ENCODE data around the gene BRSK1. TPM values are rescaled to one million over a fixed set of nuclear protein-coding genes. Genes with fewer than 3 reads are reported as not detected.

BRSK1 gene
- total RNA-seq, 1 donor from 2014 or later, result 0.52 TPM

GRCh38 chr19:55285229-55285890, 1.6 kb downstream of the BRSK1 start:
- no peak overlapping the region for H3K4me3 ChIP-seq (ENCODE audit: low read length in 3 of 3)
- peak overlapping the region in 1 of 3 donors; percentile 33 for H3K9ac ChIP-seq (ENCODE audit: low read depth in 1 of 3, low read length in 3 of 3)
- H3K36me3 ChIP-seq (ENCODE audit: control insufficient read depth in 3 of 3, insufficient read depth in 3 of 3, low read length in 3 of 3), result no peaks in the 10 kb centered on the region
- H3K27ac ChIP-seq (ENCODE audit: low read depth, low read length), result no peak overlapping the region
- peaks cover 5 to 13% (median 7%) of the 10 kb centered on the region in 3 donors for H3K27me3 ChIP-seq (ENCODE audit: control insufficient read depth in 3 of 3, insufficient read depth in 3 of 3, low read length in 3 of 3)
- H3K4me1 ChIP-seq (ENCODE audit: control insufficient read depth in 3 of 3, insufficient read depth in 3 of 3, low read length in 3 of 3), result peaks cover 0 to 6% (median 5%) of the 10 kb centered on the region in 3 donors
- no peaks in the 10 kb centered on the region for H3K9me3 ChIP-seq (ENCODE audit: control insufficient read depth in 3 of 3, low read length in 3 of 3)

DNA sequence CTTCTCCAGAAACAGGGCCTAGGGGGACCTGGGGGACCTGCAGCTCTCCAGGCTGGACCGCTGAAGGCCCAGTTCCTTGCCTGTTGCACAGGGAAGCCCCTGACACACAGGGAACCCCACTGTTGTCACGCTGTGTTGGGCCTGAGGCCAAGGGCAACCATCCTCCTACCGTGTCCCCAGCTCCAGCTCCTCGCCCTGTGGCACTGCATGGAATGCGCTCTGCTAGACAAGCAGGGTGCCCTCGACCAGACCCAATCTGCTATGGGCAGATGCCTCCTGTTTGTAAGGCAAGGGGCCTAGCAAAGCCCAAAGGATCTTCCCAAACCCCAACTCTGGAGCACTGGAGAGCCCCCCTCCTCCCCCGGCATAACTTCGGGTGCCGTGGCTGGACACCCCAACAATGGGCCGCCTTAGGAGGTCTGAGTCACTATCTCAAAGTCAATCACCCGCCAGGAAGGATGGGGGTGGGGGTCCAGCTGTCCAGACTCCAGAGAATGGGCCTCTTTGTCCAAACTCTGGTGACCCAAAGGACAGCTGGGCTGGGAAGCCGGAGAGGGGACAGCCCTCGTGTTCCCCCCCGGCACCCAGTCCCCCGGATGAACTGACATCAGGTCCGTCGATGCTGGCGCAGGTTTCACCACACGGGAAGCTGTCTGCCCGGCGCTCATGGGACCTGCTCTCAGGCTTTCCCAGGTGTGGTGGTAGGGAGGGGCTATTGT, 3.7 kb downstream of the BRSK1 start:
- Histone ChIP-seq H3K4me3 (ENCODE audit: low read length in 3 of 3) (no peak overlapping the region), H3K36me3 (ENCODE audit: control insufficient read depth in 3 of 3, insufficient read depth in 3 of 3, low read length in 3 of 3) (no peaks in the 10 kb centered on the region), H3K4me1 (ENCODE audit: control insufficient read depth in 3 of 3, insufficient read depth in 3 of 3, low read length in 3 of 3) (peaks cover 0 to 2% (median 0%) of the 10 kb centered on the region in 3 donors), H3K27me3 (ENCODE audit: control insufficient read depth in 3 of 3, insufficient read depth in 3 of 3, low read length in 3 of 3) (peaks cover 4 to 11% (median 5%) of the 10 kb centered on the region in 3 donors), H3K9me3 (ENCODE audit: control insufficient read depth in 3 of 3, low read length in 3 of 3) (no peaks in the 10 kb centered on the region), H3K9ac (ENCODE audit: low read depth in 1 of 3, low read length in 3 of 3) (no peak overlapping the region), H3K27ac (ENCODE audit: low read depth, low read length) (no peak overlapping the region)

- Histone ChIP-seq H3K4me1 (ENCODE audit: control insufficient read depth in 3 of 3, insufficient read depth in 3 of 3, low read length in 3 of 3) (no peaks in the 10 kb centered on the region), H3K9me3 (ENCODE audit: control insufficient read depth in 3 of 3, low read length in 3 of 3) (no peaks in the 10 kb centered on the region), H3K27me3 (ENCODE audit: control insufficient read depth in 3 of 3, insufficient read depth in 3 of 3, low read length in 3 of 3) (peaks cover 0 to 5% (median 0%) of the 10 kb centered on the region in 3 donors), H3K9ac (ENCODE audit: low read depth in 1 of 3, low read length in 3 of 3) (no peak overlapping the region), H3K36me3 (ENCODE audit: control insufficient read depth in 3 of 3, insufficient read depth in 3 of 3, low read length in 3 of 3) (no peaks in the 10 kb centered on the region), H3K27ac (ENCODE audit: low read depth, low read length) (no peak overlapping the region), H3K4me3 (ENCODE audit: low read length in 3 of 3) (no peak overlapping the region)
These were observed 5.5 kb downstream of the BRSK1 start for GRCh38 chr19:55289117-55289796.

GRCh38 chr19:55297267-55297666, 13.5 kb downstream of the BRSK1 start:
- Histone ChIP-seq H3K27ac (ENCODE audit: low read depth, low read length) (no peak overlapping the region), H3K36me3 (ENCODE audit: control insufficient read depth in 3 of 3, insufficient read depth in 3 of 3, low read length in 3 of 3) (no peaks in the 10 kb centered on the region), H3K9ac (ENCODE audit: low read depth in 1 of 3, low read length in 3 of 3) (no peak overlapping the region), H3K4me1 (ENCODE audit: control insufficient read depth in 3 of 3, insufficient read depth in 3 of 3, low read length in 3 of 3) (peaks cover 6 to 10% (median 9%) of the 10 kb centered on the region in 3 donors), H3K4me3 (ENCODE audit: low read length in 3 of 3) (no peak overlapping the region), H3K27me3 (ENCODE audit: control insufficient read depth in 3 of 3, insufficient read depth in 3 of 3, low read length in 3 of 3) (peaks cover 0 to 11% (median 3%) of the 10 kb centered on the region in 3 donors), H3K9me3 (ENCODE audit: control insufficient read depth in 3 of 3, low read length in 3 of 3) (no peaks in the 10 kb centered on the region)

- Histone ChIP-seq H3K4me1 (ENCODE audit: control insufficient read depth in 3 of 3, insufficient read depth in 3 of 3, low read length in 3 of 3) (peaks cover 6 to 10% (median 9%) of the 10 kb centered on the region in 3 donors), H3K27me3 (ENCODE audit: control insufficient read depth in 3 of 3, insufficient read depth in 3 of 3, low read length in 3 of 3) (peaks cover 0 to 11% (median 3%) of the 10 kb centered on the region in 3 donors), H3K9ac (ENCODE audit: low read depth in 1 of 3, low read length in 3 of 3) (no peak overlapping the region), H3K27ac (ENCODE audit: low read depth, low read length) (no peak overlapping the region), H3K4me3 (ENCODE audit: low read length in 3 of 3) (no peak overlapping the region), H3K36me3 (ENCODE audit: control insufficient read depth in 3 of 3, insufficient read depth in 3 of 3, low read length in 3 of 3) (no peaks in the 10 kb centered on the region), H3K9me3 (ENCODE audit: control insufficient read depth in 3 of 3, low read length in 3 of 3) (no peaks in the 10 kb centered on the region)
These were observed 16.2 kb downstream of the BRSK1 start for GRCh38 chr19:55299991-55300390.

DNA sequence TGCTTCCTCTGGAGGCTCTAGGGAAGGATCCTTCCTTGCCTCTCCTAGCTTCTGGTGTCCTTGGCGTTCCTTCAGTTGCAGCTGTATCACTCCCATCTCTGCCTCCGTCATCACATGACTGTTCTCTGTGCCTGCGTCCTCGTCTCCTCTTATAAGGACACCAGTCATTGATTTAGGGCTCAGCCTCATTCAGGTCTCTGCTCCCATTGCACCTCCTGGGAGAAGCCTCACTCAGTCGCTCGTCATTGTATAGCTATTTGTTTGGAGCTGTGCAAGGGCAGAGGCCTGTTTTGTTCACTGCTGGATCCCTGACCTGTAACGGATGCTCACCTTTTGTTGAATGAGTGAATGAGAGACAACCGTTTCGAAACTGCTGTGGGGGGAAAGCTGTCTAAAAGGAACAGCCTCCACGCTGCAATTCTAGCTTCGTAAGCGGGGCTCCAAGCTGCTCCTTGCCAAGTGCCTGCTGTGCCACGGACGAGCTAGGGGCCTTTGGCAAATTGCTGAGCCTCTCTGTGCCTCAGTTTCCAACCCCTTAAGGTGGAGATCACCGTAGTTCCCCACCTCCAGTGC, 17.2 kb downstream of the BRSK1 start:
- Histone ChIP-seq H3K9me3 (ENCODE audit: control insufficient read depth in 3 of 3, low read length in 3 of 3) (no peaks in the 10 kb centered on the region), H3K27ac (ENCODE audit: low read depth, low read length) (no peak overlapping the region), H3K27me3 (ENCODE audit: control insufficient read depth in 3 of 3, insufficient read depth in 3 of 3, low read length in 3 of 3) (peaks cover 0 to 11% (median 3%) of the 10 kb centered on the region in 3 donors), H3K9ac (ENCODE audit: low read depth in 1 of 3, low read length in 3 of 3) (peak overlapping the region in 2 of 3 donors; percentile 72 to 81), H3K4me3 (ENCODE audit: low read length in 3 of 3) (peak overlapping the region in 2 of 3 donors; percentile 59 to 74), H3K4me1 (ENCODE audit: control insufficient read depth in 3 of 3, insufficient read depth in 3 of 3, low read length in 3 of 3) (peaks cover 6 to 10% (median 9%) of the 10 kb centered on the region in 3 donors), H3K36me3 (ENCODE audit: control insufficient read depth in 3 of 3, insufficient read depth in 3 of 3, low read length in 3 of 3) (peaks cover 0 to under 1% (median 0%) of the 10 kb centered on the region in 3 donors)

- peaks cover 6 to 10% (median 9%) of the 10 kb centered on the region in 3 donors for H3K4me1 ChIP-seq (ENCODE audit: control insufficient read depth in 3 of 3, insufficient read depth in 3 of 3, low read length in 3 of 3)
- H3K27ac ChIP-seq (ENCODE audit: low read depth, low read length), result no peak overlapping the region
- peaks cover 0 to 11% (median 3%) of the 10 kb centered on the region in 3 donors for H3K27me3 ChIP-seq (ENCODE audit: control insufficient read depth in 3 of 3, insufficient read depth in 3 of 3, low read length in 3 of 3)
- H3K9ac ChIP-seq (ENCODE audit: low read depth in 1 of 3, low read length in 3 of 3), result peak overlapping the region; percentile 65 to 81 (median 72)
- peak overlapping the region; percentile 59 to 74 (median 64) for H3K4me3 ChIP-seq (ENCODE audit: low read length in 3 of 3)
- peaks cover 0 to 2% (median 0%) of the 10 kb centered on the region in 3 donors for H3K36me3 ChIP-seq (ENCODE audit: control insufficient read depth in 3 of 3, insufficient read depth in 3 of 3, low read length in 3 of 3)
- H3K9me3 ChIP-seq (ENCODE audit: control insufficient read depth in 3 of 3, low read length in 3 of 3), result no peaks in the 10 kb centered on the region
These were observed 17.9 kb downstream of the BRSK1 start for GRCh38 chr19:55301459-55302317.

DNA sequence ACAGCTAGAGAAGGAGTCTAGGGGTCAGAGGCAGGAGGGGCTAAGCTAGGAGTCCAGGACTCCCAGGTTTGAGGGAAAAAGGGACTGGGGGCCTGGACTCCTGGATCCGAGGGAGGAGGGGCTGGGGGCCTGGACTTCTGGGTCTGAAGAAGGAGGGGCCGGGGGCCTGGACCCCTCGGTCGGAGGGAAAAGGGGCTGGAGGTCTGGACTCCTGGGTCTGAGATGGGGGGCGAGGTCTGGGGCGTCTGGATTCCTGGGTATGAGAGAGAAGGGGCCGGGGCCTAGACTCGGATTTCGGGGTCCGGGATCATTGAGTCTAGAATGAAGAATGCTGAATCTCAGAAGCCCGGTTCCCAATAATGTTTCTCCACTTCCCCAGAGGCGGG, 18.5 kb downstream of the BRSK1 start:
- H3K27ac ChIP-seq (ENCODE audit: low read depth, low read length), result no peak overlapping the region
- H3K9me3 ChIP-seq (ENCODE audit: control insufficient read depth in 3 of 3, low read length in 3 of 3), result no peaks in the 10 kb centered on the region
- peaks cover 0 to 4% (median 0%) of the 10 kb centered on the region in 3 donors for H3K36me3 ChIP-seq (ENCODE audit: control insufficient read depth in 3 of 3, insufficient read depth in 3 of 3, low read length in 3 of 3)
- peaks cover 0 to 9% (median 2%) of the 10 kb centered on the region in 3 donors for H3K27me3 ChIP-seq (ENCODE audit: control insufficient read depth in 3 of 3, insufficient read depth in 3 of 3, low read length in 3 of 3)
- peak overlapping the region in 2 of 3 donors; percentile 59 to 64 for H3K4me3 ChIP-seq (ENCODE audit: low read length in 3 of 3)
- peak overlapping the region in 1 of 3 donors; percentile 19 for H3K9ac ChIP-seq (ENCODE audit: low read depth in 1 of 3, low read length in 3 of 3)
- H3K4me1 ChIP-seq (ENCODE audit: control insufficient read depth in 3 of 3, insufficient read depth in 3 of 3, low read length in 3 of 3), result peaks cover 6 to 10% (median 9%) of the 10 kb centered on the region in 3 donors

GRCh38 chr19:55303477-55303876, 19.7 kb downstream of the BRSK1 start:
- H3K27me3 ChIP-seq (ENCODE audit: control insufficient read depth in 3 of 3, insufficient read depth in 3 of 3, low read length in 3 of 3), result peaks cover 0 to 7% (median 0%) of the 10 kb centered on the region in 3 donors
- H3K4me3 ChIP-seq (ENCODE audit: low read length in 3 of 3), result no peak overlapping the region
- peak overlapping the region; percentile 36 for H3K27ac ChIP-seq (ENCODE audit: low read depth, low read length)
- H3K36me3 ChIP-seq (ENCODE audit: control insufficient read depth in 3 of 3, insufficient read depth in 3 of 3, low read length in 3 of 3), result peaks cover 0 to 4% (median 0%) of the 10 kb centered on the region in 3 donors
- H3K9ac ChIP-seq (ENCODE audit: low read depth in 1 of 3, low read length in 3 of 3), result no peak overlapping the region
- H3K4me1 ChIP-seq (ENCODE audit: control insufficient read depth in 3 of 3, insufficient read depth in 3 of 3, low read length in 3 of 3), result peaks cover 6 to 10% (median 6%) of the 10 kb centered on the region in 3 donors
- no peaks in the 10 kb centered on the region for H3K9me3 ChIP-seq (ENCODE audit: control insufficient read depth in 3 of 3, low read length in 3 of 3)
